Breast epithelium (tissue), 3 donors: Measurements from ENCODE around the gene BIRC5.

Source experiments
- POLR2A ChIP-seq: fragments of 450-650 bp; IDR thresholded peaks from one replicate; pipeline ENCODE4 v1.6.1; 2016; ENCODE audit warnings: antibody characterized with exemption, mild to moderate bottlenecking, moderate library complexity
- POLR2AphosphoS5 ChIP-seq, 3 donors: sonication (generic); formaldehyde crosslinking; IDR thresholded peaks; one replicate each; pipeline ENCODE4 v1.6.1; 2017; ENCODE audit warnings: antibody characterized with exemption in 3 of 3
- TF ChIP-seq, protein P1 (sequence below), 3 donors: fragments of 450-650 bp; IDR thresholded peaks; one replicate each; pipeline ENCODE4 v1.5.1; 2016 to 2017; ENCODE audit warnings: antibody characterized with exemption in 3 of 3, mild to moderate bottlenecking in 3 of 3, moderate library complexity in 3 of 3

DNA sequence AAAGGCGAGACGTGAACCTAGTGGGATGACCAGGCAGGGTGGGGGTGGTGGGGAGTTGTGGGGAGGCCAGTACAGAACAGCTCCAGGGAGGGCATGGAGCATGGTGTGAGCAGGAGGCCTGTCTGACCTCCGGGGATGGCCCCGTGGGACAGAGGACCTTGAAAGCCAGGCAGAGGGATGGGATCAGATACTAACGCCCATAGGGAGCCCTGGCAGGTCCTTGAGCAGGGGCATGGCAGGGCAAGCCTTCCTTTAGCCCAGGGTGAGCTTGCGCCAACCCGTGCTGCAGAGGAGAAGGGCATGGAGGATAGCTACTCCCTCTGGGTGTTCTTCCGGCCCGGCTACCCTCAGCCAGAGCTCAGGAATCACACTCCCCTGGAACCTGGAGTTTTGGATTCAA is 52.7 kb downstream of the BIRC5 start:
- TF ChIP-seq, protein P1, sequence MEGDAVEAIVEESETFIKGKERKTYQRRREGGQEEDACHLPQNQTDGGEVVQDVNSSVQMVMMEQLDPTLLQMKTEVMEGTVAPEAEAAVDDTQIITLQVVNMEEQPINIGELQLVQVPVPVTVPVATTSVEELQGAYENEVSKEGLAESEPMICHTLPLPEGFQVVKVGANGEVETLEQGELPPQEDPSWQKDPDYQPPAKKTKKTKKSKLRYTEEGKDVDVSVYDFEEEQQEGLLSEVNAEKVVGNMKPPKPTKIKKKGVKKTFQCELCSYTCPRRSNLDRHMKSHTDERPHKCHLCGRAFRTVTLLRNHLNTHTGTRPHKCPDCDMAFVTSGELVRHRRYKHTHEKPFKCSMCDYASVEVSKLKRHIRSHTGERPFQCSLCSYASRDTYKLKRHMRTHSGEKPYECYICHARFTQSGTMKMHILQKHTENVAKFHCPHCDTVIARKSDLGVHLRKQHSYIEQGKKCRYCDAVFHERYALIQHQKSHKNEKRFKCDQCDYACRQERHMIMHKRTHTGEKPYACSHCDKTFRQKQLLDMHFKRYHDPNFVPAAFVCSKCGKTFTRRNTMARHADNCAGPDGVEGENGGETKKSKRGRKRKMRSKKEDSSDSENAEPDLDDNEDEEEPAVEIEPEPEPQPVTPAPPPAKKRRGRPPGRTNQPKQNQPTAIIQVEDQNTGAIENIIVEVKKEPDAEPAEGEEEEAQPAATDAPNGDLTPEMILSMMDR (IDR thresholded peaks at IDR 0.05): no peak
- no peak for TF ChIP-seq POLR2A
- no peak for TF ChIP-seq POLR2AphosphoS5 (IDR thresholded peaks at IDR 0.05)
